Esophagus muscularis mucosa (tissue), 4 donors: ENCODE measurements around the gene RPL9. TPM values are rescaled to one million over a fixed set of nuclear protein-coding genes. Genes with fewer than 3 reads are reported as not detected.

Experiments used
- DNase-seq: peaks from one replicate; pipeline ENCODE4 v3.0.0-alpha.2; 2017; ENCODE audit errors: extremely low spot score
- H3K27ac ChIP-seq, 4 donors: fragments of 200-600 bp; sonication (generic); replicated peaks in 1 of 4; 1 replicate in 3 of 4; 2 replicates in 1 of 4; pipeline ENCODE4 v1.5.1; 2016 to 2019; ENCODE audit warnings: mild to moderate bottlenecking in 1 of 4
- H3K27me3 ChIP-seq, 4 donors: fragments of 200-600 bp; sonication (generic); one replicate each; pipeline versions ENCODE4 v1.5.1 to v1.6.0; 2016 to 2019
- H3K36me3 ChIP-seq, 4 donors: fragments of 200-600 bp; sonication (generic); one replicate each; pipeline ENCODE4 v1.5.1; 2016 to 2019
- H3K4me1 ChIP-seq, 4 donors: fragments of 200-600 bp; sonication (generic); one replicate each; pipeline ENCODE4 v1.5.1; 2016 to 2019
- H3K4me3 ChIP-seq, 4 donors: fragments of 200-600 bp; sonication (generic); 1 replicate in 2 of 4; 2 replicates in 2 of 4; pipeline ENCODE4 v1.5.1; 2016 to 2019; ENCODE audit warnings: mild to moderate bottlenecking in 4 of 4, moderate library complexity in 1 of 4
- H3K9me3 ChIP-seq, 4 donors: fragments of 200-600 bp; sonication (generic); 1 replicate in 3 of 4; 2 replicates in 1 of 4; pipeline ENCODE4 v1.5.1; 2016 to 2019
- CTCF ChIP-seq, 3 experiments: fragments of 200-600 bp in 2 of 3; fragments of 450-650 bp in 1 of 3; sonication (generic) in 2 of 3; IDR thresholded peaks; one replicate each; pipeline ENCODE4 v1.5.1; 2017 to 2019; ENCODE audit warnings: antibody characterized with exemption in 3 of 3, mild to moderate bottlenecking in 2 of 3, moderate library complexity in 1 of 3
- EP300 ChIP-seq: sonication (generic); formaldehyde crosslinking; IDR thresholded peaks from one replicate; pipeline ENCODE4 v1.6.1; 2017; ENCODE audit warnings: antibody characterized with exemption
- POLR2A ChIP-seq: fragments of 450-650 bp; IDR thresholded peaks from one replicate; pipeline ENCODE4 v1.6.1; 2017; ENCODE audit warnings: antibody characterized with exemption, moderate library complexity, mild to moderate bottlenecking, low read depth
- POLR2AphosphoS5 ChIP-seq, 2 donors: sonication (generic); formaldehyde crosslinking; IDR thresholded peaks; one replicate each; pipeline ENCODE4 v1.6.1; 2017; ENCODE audit warnings: antibody characterized with exemption in 2 of 2
- WGBS: methylation state at CpG from one replicate; pipeline ENCODE4 v1.1.5; 2018; 5-methylcytosine and 5-hydroxymethylcytosine counted together
- intact Hi-C: fragments of 100-400 bp; cut with DNase I; formaldehyde crosslinking; loops from one replicate; pipeline ENCODE4 v1.15.1; 2023
- total RNA-seq, 4 donors: library from RNA; depleted of rRNA; stranded (reverse); fragments of >200 nt; gene quantifications; one replicate each; pipeline versions ENCODE4 v1.1.0 to v1.2.1, GENCODE V29; 2016

Gene RPL9
- total RNA-seq, 4 donors from 2014 or later: 1,962 to 6,543 (median 3,653) TPM

- peaks cover 0 to 6% (median 0%) of the 10 kb centered on the region in 4 donors for H3K4me1 ChIP-seq
- peaks cover 27 to 50% (median 36%) of the 10 kb centered on the region in 4 donors for H3K36me3 ChIP-seq
- intact Hi-C loops: no loop called here
- TF ChIP-seq POLR2A: no peak
- no peak for TF ChIP-seq EP300
- TF ChIP-seq CTCF (IDR thresholded peaks at IDR 0.05): no peak
- TF ChIP-seq POLR2AphosphoS5 (IDR thresholded peaks at IDR 0.05): no peak
- H3K27me3 ChIP-seq: no peaks in the 10 kb centered on the region
- 93% methylated on average over 1 of the region's 1 CpG for WGBS
- no peak for DNase-seq
- H3K27ac ChIP-seq: no peak overlapping the region
- no peaks in the 10 kb centered on the region for H3K9me3 ChIP-seq
- no peak overlapping the region for H3K4me3 ChIP-seq
Measured at GRCh38 chr4:39497909-39498726, 39.4 kb upstream of the RPL9 start.

DNA sequence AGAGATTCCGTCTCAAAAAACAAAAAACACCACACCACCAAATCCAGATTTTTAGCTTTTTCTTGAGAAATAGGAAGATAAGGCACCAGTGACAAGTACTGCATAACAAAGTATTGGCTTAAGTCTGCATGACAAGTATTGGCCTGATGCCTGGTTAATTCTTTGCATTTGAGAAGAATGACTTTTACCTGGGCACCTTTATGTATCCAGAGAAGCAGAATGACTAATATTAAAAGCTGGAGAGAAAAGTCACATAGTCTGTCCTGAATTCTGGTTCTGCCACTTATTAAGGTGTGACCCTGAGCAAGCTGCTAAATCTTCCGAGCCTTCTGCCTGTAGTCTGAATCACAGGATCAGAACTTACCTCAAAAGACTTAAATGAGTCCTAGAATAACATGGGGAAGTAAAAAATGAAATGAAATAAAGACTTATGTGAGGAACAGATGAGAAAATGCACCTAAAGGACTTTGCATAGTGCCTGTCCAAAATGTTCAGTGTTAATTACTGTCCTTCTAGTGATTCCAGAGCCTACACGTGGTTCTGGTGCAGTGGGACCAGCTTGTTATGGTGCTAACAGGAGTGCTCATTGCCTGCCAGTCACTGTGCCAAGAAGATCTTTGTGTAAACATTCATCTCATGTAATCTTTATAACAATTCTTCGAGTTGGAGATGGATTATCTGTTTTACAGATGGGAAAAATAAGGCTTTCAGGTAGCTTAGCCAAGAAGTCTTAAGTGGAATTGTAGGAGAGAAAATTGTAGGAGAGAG lies 36.9 kb upstream of the RPL9 start:
- H3K36me3 ChIP-seq: peaks cover 9 to 27% (median 19%) of the 10 kb centered on the region in 4 donors
- DNase-seq: no peak
- H3K4me1 ChIP-seq: peaks cover 0 to 6% (median 0%) of the 10 kb centered on the region in 4 donors
- no peaks in the 10 kb centered on the region for H3K27me3 ChIP-seq
- intact Hi-C loops: no loop called here
- H3K9me3 ChIP-seq: no peaks in the 10 kb centered on the region
- no peak overlapping the region for H3K27ac ChIP-seq
- 55% methylated on average over 4 of the region's 4 CpGs for WGBS
- H3K4me3 ChIP-seq: no peak overlapping the region
- no peak for TF ChIP-seq EP300
- TF ChIP-seq POLR2AphosphoS5 (IDR thresholded peaks at IDR 0.05): no peak
- TF ChIP-seq CTCF (IDR thresholded peaks at IDR 0.05): no peak
- TF ChIP-seq POLR2A: no peak

DNA sequence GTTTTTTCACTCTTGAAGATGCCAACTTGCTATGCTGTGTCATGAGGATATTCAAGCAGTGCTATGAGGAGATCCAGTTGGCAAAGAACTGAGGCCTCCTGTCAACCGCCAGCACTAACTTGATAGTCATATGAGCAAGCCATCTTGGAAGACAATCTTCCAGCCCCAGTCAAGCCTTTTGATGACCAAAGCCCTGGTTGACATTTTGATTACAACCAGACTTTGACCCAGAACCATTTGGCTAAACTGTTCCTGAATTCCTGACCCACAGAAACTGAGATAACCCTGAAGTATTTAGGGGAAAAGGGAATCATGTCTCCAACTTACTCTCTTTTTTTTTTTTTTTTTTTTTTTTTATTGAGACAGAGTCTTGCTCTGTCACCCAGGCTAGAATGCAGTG lies 35.6 kb upstream of the RPL9 start:
- intact Hi-C loops: no loop called here
- H3K4me1 ChIP-seq: peaks cover 0 to 6% (median 0%) of the 10 kb centered on the region in 4 donors
- H3K36me3 ChIP-seq: peaks cover under 1 to 14% (median 9%) of the 10 kb centered on the region in 4 donors
- H3K4me3 ChIP-seq: no peak overlapping the region
- 100% methylated on average over 1 of the region's 1 CpG for WGBS
- no peak for DNase-seq
- H3K9me3 ChIP-seq: no peaks in the 10 kb centered on the region
- no peak overlapping the region for H3K27ac ChIP-seq
- H3K27me3 ChIP-seq: no peaks in the 10 kb centered on the region
- no peak for TF ChIP-seq CTCF (IDR thresholded peaks at IDR 0.05)
- no peak for TF ChIP-seq POLR2A
- TF ChIP-seq POLR2AphosphoS5 (IDR thresholded peaks at IDR 0.05): no peak
- no peak for TF ChIP-seq EP300

GRCh38 chr4:39490322-39490721 lies 31.6 kb upstream of the RPL9 start:
- intact Hi-C loops: no loop called here
- WGBS: 80% methylated on average over 2 of the region's 2 CpGs
- Histone ChIP-seq H3K27ac (no peak overlapping the region), H3K4me1 (no peaks in the 10 kb centered on the region), H3K36me3 (no peaks in the 10 kb centered on the region), H3K27me3 (no peaks in the 10 kb centered on the region), H3K4me3 (no peak overlapping the region), H3K9me3 (no peaks in the 10 kb centered on the region)
- TF ChIP-seq POLR2A (no peak), POLR2AphosphoS5 (IDR thresholded peaks at IDR 0.05) (no peak), EP300 (no peak), CTCF (IDR thresholded peaks at IDR 0.05) (no peak)
- no peak for DNase-seq
